Stimulated activated CD4-positive, alpha-beta T cell treated with anti-CD3 and anti-CD28 coated beads, Interleukin-1b, Interleukin-23, amount 100 ng/mL, for 1 hour (primary cell): ENCODE measurements around the gene SORBS2.

Source experiments
- DNase-seq, 2 donors: peaks; one replicate each; pipeline ENCODE4 v3.0.0-alpha.2; 2020; ENCODE audit warnings: low read depth in 2 of 2

Gene SORBS2

DNA sequence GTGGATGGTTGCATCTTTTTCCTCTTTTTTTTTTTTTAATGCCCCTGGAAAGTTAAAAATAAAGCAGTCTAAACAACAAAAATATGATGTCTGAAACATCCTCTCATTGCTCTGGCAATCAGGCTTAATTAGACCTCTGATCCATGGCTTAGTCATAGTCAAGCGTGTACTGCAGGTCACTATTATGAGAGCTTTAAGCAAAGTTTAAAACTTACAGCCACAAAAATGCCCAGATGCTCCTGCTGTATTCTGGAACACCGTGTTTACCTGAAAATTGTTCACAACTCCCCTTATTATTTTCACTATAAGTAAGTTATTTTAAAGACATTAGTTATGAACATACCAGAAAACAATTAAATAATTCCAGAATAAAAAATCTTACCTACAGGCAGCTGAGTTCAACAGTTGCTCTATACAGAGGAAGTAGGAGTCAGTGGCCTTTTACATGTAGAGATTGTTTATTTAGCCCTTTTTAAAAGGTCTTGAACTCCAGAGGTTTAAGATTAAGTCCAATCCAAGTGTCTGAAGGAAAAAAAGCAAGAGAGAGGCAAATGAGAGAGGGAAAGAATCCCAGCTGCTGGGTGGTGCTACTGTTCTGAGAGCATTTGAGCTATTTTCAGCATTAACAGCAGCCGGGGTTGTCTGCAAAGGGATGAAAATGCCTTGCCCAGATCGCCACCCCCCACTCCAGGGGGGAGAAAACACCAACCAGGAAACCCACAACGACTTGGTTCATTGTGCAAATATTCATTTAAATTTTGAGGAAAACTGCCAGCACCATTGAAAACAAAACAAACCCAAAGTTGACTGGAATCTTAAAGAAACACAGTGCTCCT lies 36.9 kb downstream of the SORBS2 start:
- no peak for DNase-seq

- no peak for DNase-seq
These were observed 37.8 kb downstream of the SORBS2 start for GRCh38 chr4:185774131-185774653.

DNA sequence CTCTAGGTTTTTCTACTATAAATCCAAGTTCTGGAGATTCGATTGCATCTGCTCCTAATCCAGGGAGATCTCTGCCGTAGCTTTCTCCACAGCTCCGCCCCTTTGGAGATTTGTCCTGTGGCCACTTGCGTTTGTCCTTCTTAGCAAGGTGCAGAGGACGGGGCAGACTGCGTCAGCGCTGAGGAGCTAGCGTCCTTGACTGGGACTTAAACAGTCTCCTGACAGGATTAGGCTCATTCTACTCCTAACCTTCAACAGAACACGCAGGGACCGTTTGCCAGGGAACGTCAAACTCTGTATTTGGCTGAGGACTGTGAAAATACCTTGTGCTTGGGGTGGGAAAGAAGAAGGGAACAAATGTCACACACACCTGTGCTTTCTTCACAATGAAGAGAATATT lies 38.6 kb downstream of the SORBS2 start:
- no peak for DNase-seq

GRCh38 chr4:185772391-185773093 lies 39.5 kb downstream of the SORBS2 start:
- no peak for DNase-seq

DNA sequence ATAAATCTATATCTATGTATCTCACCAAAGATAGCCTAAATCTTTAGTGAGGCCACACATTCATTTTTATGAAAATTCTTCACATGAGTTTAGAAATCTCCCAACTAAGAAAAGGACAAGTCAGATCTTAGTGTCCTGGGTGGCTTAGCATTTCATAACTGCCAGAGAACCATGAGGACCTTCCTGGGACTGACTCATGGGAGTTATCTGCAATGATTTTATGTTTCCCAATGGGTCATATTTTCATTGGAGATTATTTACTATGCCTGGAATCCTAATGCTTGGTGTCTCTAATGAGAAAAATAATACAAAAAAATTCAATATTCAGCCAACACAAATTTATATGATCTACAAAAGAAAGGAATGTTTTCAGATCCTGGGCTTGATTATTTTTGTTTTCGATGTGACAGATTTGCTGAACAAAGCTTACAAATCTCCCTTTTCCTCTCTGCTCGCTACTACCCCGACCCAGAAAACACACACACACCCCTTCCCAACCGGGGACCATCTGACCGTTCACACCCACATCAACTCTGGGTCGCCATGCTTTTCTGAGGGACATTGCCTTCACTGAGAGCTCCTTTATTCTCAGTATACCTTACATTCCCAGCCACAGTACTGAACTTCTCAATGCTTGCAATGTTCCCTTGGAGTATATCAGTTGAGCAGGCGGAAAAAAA lies 40.1 kb downstream of the SORBS2 start:
- DNase-seq: no peak

GRCh38 chr4:185767528-185767927 lies 44.5 kb downstream of the SORBS2 start:
- DNase-seq: no peak

DNA sequence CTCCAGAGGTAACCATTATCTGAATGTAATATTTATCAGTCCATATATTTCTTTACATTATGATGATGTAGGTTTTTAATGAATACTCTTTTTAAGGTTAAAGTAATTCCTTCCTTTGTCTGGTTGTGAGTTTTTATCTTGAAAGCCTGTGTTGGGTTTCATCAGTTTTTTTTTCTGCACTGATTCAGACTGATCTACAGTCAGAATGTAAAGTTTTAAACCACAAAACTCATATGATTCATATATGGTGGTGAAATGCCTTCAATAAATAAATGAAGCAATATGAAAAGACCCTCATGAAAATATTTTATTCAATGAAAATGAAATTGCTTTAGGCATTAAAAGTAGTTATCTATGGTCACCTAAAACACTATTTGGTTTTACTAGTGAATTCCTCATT lies 47.1 kb downstream of the SORBS2 start:
- no peak for DNase-seq

GRCh38 chr4:185761352-185762235 lies 50.4 kb downstream of the SORBS2 start:
- DNase-seq: no peak

- no peak for DNase-seq
These were observed 53.2 kb downstream of the SORBS2 start for GRCh38 chr4:185758807-185759206.

DNA sequence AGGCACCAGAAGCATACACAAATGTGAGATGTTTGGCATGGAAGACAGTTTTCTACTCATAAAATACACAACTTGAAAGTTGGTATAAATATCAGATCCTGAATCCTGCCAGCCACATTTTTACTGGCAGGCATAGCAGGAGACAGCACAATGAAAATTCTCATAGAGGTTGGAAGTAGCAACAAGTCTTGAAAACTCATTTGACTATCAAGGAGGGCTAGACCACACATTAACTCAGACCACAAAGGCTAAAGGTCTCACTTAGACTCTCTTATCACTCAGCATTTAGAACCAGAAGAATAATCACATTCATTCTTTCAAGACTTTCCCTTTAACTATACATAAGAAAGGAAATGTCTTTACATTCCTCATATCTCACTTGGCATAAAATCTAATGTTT lies 56.5 kb downstream of the SORBS2 start:
- DNase-seq: no peak

GRCh38 chr4:185754961-185755360 lies 57.0 kb downstream of the SORBS2 start:
- DNase-seq: no peak

DNA sequence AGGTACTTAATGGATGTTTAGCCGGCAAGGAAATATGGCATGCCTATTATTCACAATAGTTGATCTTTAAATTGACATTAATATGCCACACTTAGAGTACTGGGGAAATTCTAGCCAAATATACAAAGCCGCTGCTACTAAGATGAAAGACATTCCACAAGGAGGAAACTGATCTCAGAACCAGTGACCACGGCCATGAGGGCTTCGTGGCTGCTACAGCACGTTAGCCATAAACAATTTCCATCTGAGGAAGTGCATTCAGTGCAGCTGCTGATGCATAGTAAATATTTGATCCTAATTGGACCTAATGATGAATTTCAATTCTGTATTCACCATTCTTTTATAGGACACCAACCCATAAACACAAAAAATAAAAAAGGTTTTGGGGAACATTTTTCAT lies 59.1 kb downstream of the SORBS2 start:
- no peak for DNase-seq

DNA sequence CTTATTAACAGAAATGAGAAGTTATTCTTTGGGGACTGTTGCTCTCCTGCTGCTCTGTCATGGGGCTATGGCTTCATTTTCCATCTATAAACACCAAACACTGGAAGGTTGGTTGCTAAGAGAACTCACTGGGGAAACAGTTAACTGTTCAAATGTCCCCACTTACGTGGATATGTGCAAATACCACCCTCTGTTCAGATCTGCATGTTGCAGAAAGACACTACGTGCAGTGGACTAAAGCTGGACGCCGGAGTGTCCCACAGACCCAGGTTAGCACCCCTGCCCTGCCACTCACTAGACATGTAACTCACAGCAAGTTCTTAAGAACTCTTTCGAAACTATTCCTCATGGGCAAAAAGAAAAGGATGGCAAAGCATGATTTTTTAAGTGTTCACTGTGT lies 62.1 kb downstream of the SORBS2 start:
- DNase-seq: no peak

GRCh38 chr4:185748901-185749390 lies 63.0 kb downstream of the SORBS2 start:
- DNase-seq: no peak

GRCh38 chr4:185745891-185746290 lies 66.1 kb downstream of the SORBS2 start:
- no peak for DNase-seq

DNA sequence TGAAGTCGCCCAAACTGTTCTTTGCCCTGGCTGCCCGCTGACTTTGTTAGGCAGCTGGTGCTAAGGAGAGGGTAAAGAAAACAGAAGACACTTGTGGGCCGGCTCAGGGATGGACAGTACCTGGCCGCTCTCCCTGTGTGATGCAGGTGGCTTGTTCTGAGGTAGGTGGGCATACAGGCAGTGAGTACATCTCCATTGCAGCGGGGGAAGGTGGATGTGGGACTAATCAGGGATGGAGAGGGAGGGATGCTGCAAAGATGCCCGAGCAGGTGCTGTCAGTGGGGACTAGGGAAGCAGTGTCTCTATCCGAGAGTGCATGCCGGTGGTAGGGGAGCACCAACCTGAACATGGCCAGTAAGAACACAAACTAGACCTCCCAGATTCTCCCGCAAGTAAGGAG lies 67.0 kb downstream of the SORBS2 start:
- DNase-seq: no peak

DNA sequence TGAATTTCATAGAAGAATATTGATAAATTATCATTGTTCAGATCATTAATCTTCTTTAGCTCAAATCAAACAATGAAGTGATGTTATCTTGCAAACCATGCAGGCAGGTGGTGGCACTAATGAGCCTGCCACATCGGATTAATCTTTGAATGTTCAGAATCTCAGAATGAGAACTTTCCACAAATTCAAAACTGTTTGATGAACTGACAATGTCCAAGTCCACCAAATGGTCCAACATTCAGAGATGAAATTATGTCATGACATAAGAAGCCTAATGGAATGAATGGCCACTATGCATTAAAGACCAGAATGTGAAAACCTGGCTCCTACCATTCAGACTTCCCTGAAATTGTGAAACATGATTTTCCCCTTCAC lies 67.5 kb downstream of the SORBS2 start:
- DNase-seq: no peak

DNA sequence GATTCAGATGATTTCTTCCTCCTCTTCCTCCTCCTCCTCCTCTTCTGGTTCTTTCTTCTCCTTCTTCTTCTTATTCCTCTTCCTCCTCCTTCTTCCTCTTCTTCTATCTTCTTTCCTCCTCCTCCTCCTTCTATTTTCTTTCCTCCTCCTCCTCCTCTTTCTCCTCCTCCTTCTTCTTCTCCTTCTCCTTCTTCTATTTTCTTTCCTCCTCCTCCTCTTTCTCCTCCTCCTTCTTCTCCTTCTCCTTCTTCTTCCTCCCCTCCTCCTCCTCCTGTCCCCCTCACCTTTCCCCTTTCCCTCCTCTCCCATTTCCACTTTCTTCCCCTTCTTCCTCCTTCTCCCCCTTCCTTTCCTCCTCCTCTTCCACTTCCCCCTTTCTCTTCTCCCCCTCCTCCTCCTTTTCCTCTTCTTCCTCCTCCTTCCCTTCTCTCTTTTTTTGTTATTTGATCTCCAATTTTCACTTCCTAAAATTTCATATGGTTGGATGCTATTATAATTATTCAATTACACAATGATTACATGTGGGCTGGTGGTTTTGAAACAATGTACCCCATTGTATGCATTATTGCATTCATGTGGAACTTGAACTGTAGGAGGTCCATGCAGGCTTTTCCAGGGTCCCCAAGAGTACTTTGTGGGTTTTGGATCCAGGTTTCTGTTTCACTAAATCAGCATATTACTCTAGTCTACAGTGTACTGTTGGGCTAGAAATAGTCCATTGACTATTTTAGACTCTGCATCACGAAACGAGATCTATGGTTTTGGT lies 68.1 kb downstream of the SORBS2 start:
- DNase-seq: no peak

GRCh38 chr4:185742766-185743165 lies 69.2 kb downstream of the SORBS2 start:
- no peak for DNase-seq

GRCh38 chr4:185741795-185742194 lies 70.2 kb downstream of the SORBS2 start:
- DNase-seq: no peak

DNA sequence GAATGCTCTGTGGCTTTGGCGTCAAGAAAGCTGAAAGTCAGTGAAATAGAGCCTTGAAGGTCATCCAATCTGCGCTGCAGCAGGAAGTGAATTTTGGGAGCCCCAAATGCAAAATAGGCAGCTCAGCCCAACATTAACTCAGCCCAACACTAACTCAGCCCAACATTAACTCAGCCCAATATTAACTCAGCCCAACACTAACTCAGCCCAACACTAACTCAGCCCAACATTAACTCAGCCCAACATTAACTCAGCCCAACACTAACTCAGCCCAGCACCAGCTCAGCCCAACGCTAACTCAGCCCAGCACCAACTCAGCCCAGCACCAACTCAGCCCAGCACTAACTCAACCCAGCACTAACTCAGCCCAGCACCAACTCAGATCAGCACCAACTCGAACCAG lies 71.5 kb downstream of the SORBS2 start:
- no peak for DNase-seq
